Stimulated activated CD4-positive, alpha-beta T cell treated with anti-CD3 and anti-CD28 coated beads, Interleukin-15, amount 100 ng/mL, for 1 hour (primary cell): Measurements from ENCODE around the gene MOV10L1.
A peak's percentile ranks its signal among the peaks of the same experiment; 100 is the strongest.

Experiments
- DNase-seq, 2 donors: peaks; one replicate each; pipeline ENCODE4 v3.0.0-alpha.2; 2020; ENCODE audit warnings: low read depth in 1 of 2, low spot score in 1 of 2

The MOV10L1 gene

DNA sequence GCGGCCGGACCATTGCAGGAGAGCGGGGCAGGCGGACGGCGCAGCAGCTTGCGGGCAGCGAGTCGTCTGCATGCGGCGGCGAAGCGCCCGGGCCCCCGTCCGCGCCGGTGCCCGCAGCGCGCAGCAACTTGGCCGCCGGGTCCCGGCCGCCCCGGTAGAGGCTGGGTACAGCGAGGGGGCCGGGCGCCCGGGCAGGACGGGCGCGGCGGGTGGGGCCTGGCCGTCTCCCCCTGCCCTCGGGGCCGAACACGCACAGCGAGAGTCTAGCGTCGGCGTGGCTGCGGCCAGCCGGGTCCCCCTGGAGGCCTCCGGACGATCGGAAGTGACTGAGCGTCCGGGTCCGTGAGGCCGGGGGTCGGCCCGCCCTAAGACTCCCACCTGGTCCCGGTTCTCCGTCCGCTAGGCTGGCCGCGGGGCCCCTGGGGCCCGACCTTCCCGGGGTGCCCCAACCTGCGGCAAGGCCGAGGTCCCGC lies 95.1 kb downstream of the MOV10L1 start:
- DNase-seq, result no peak

DNA sequence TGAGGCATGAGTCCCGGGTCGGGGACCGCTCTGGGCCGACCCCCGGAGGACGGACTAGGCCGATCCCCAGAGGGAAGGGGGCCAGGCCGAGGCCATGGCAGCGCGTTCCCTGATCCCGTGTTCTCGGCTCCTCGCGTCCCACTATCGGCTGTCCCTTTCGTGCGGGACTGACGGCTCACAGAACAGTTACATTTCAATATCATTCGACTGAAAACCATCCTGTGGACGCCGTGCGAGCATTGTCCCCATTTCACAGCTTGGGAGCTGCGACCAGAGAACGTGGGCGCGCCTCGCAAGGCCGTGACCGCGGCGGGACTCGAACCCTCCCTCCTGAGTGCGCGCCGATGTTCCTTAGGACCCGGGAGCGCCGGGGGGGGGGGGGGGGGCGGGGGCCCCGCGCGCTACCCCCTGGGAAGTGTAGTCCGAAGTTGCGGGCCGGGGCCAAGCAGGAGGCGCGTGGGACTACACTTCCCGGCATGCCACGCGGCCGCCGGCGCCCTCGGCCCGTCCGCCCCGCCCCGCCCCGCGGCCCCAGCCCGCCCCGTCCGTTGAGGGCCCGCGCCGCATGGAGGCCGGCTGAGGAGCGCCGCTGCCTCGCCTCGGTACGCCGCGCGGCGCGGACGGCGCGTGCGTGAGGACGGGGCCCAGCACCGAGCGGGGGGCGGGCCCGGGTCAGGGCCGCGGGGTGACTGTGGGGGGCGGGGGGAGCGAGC lies 95.7 kb downstream of the MOV10L1 start, which contains the start of gene TRABD:
Gene TRABD (plus strand): TSS at position 539 of the 713 bp plus-strand sequence. CDS start 7,148 bp downstream, outside the sequence.
- DNase-seq, result peak; percentile 81 to 90

DNA sequence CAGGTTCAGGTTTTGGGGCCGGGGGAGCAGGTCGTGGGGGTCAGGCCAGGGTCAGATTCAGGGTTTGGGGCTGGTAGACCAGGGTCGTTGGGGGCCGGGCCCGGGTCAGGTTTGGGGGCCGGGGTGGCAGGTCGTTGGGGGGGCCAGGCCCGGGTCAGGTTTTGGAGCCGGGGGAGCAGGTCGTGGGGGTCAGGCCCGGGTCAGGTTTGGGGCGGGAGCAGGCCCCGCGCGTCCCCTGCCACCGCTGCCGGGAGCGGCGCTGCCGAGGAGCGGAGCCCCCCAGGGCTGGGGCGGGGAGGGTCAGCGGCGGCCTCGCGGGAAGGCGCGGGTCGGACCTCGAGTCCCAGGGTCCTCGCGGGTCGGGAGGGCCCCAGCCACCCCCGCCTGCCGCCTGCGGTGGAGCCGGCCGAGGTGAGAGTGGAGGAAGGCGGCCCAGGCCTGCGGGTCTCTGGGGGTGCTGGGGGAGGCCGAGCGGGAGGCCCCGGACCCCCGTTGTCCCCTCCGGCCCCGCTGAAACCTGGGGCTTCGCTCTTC lies 96.4 kb downstream of the MOV10L1 start:
- no peak for DNase-seq

DNA sequence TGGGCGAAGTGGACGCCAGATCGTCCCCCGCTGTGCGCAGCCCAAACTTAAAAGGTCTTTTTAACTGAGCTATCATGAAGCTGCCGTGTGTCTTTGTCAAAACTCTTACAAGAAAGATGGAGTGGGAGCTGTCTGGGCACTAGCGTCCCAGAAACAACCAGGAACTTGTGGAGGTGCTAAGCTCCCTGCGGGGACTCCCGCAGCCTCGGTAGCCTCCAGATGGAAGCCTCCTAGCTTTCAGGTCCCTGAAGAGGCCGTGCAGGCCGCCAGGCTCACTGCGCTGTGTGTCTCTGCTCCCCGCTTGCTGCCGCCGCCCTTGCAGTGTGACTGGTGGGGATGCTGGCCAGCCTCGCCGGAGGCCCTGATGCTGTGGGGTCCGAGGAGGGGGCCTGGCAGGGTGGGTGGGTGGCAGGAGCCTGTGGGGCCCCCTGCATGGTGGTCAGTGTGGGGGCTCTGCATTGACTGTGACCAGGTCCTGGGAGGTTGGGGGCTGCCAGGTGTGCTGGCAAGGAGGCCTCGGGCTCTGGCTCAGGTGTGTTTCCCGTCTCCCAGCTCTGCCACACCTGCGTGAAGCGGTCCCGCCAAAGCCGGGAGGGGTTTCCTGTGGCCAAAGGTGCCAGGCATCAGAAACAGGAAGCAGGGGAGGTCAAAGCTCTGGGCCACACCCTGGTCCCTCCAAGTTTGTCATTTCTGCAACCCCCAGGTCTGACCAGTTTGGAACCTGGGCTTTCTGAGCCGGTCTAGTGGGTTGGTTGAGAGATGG lies 97.1 kb downstream of the MOV10L1 start:
- DNase-seq, result no peak

DNA sequence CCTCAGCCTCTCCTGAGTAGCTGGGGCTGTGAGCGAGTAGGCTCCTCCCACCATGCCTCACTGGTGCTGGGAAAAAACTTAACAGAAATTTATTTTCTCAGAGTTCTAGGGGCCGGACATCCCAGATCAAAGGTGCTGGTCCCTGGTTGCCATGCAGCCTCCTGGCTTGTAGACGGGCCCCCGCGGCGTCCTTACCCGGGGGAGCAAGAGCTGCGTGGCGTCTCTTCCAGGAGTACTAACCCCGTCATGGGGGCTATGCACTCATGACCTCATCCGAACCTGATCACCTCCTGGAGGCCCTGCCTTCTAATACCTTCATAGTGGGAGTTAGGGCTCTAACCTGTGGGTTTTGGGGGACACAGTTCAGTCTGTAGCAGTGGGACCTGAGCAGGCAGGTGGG lies 98.5 kb downstream of the MOV10L1 start:
- no peak for DNase-seq

DNA sequence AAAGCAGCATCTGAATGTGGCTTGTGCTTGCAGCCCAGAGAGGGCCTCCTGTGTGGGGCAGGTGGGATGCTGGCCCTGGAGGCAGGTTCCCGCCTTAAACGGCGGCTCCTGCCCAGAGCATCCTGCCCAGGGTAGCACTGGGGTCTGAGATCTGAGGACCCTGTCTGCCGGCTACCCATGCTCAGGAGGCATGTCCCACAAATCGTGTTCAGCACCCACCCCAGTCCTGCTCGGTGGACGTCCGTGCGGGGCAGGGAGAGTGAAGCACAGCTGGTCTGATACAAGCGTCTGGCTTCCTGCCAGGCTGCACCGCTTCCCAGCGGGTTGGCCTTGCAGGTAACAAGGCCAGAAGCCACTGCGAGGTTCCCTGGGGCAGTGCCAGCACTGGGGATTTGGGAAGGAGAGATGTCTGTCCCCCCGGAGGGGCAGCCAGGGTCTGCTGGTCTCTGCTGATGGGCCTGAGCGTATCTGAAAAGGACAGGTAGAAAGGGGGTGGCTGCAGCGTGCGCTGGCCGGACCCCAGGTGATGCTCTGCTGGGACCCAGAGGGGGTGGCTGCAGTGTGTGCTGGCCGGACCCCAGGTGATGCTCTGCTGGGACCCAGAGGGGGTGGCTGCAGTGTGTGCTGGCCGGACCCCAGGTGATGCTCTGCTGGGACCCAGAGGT lies 99.5 kb downstream of the MOV10L1 start:
- no peak for DNase-seq

DNA sequence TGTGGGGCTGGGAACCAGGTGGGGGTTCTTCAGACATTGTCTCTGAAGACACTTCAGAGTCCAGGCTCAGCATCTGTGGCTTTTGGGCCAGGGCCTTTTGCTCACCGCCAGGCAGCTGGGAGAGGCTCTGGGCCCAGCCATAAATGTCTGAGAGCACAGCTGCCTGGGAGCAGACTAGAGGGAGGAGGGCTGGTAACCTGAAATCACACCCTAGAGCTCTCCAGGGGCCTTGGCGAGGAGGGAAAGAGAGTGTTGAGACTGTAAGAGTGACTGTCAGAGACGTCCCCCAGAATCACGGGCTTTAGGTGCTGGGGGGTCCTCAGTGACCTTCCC lies 100.0 kb downstream of the MOV10L1 start:
- no peak for DNase-seq

DNA sequence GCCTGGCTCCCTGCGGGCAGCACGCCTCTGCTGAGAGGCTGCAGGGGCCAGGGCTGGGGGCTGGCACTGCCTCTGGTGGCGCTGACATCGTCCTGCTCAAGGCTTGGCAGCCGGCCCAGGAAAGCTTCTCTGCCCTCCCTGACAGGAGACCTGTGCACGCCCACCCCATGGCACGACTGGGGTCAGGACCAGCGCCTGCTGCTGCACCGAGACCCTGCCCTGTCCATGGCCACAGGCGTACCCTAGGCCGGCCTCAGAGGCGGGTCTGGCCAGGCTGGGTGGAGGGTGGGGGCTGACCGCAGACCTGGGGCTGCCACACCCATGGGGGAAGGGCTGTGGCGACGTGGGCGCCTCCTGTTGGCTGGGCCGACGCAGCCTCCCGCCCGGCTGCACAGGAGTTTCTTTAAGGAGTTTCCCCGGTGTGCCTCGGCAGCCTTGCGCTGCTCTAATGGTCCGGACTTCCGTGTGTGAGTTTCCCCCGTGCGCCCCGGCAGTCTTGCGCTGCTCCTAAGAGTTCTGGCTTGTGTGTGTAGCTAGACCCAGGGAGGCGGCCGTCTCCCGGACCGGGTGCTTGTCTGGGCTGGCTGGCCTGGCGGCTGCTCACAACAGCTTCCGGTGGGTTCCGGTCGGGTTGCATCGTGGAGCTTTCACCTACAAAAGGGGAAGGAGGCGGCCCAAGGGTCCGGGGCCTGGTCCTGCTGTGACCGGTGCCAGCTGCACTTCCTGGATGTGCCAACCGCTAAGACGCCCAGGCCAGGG lies 100.6 kb downstream of the MOV10L1 start:
- peak; percentile 59 to 69 for DNase-seq

DNA sequence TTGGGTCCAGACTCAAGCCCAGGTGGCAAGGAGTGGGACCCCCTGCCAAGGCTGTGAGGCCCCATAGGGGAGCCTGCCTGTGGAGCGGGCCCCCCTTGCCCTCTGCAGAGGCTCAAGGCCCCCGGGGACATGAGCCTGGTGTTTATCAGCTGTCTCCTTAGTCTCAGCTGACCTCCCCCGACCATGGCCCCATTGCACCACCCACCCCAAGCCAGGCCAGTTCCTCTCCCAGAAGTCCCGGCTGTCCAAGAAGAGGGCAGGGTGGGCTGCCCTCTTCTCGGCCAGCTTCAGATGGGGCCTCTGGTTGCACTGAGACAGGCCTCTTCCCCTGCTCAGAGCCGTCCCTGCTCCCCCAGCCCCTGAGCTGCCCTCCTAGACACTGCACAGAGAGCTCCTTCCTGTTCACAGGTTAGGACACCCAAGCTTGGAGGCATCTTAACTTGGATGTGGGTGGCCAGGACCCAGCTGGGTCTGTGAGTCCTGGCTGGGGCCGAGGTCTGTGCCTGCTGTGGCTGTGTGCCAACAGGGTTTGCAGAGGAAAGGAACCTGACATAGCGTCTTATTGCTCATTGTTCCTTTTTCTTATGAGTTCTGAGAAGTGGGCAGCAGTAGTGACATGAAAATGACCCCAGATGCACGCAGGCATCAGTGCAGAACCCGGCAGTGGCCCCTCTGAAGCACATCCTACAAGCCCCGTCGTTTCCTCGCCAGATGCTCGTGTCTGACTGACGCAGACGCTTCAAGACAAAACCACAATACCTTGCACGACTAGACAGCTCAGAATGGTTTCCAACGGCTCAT lies 101.3 kb downstream of the MOV10L1 start:
- DNase-seq, result peak; percentile 42 to 67

DNA sequence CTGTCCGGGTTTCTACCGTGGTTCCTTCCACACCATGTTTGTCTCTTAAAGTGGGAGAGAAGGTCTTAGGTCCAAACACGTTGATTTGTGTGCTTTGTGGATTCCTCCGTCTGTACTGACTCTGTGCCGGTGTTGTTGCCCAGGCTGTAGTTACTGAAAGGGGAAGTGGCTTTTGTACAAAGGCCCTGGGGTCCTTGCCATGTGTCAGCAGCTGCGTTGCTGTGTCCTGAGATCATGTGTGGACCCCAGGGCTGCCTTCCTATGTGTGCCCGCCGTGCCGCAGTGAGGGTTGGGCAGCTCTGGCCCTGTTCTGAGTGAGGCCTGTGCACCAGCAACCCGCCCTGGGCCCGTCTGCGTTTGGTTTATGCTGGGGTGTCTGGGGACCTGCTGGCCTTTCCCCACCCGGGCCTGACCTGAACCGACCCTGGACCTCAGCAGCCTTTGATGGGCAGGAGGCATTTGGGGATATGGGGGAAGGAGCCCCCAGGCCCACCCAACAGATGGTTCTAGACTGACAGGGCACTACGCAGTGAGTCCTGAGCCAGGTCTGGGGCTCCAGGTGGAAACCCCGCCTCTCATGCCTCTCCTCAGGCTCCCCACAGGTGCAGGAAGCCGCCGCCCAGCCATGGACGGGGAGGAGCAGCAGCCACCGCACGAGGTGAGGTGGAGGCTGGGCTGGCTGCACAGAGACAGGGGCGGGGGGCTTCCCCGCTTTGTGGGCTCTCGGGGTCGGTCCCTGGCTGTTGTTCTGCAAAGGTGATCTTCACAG lies 102.8 kb downstream of the MOV10L1 start:
- peak in 1 of 2 donors; percentile 30 for DNase-seq

DNA sequence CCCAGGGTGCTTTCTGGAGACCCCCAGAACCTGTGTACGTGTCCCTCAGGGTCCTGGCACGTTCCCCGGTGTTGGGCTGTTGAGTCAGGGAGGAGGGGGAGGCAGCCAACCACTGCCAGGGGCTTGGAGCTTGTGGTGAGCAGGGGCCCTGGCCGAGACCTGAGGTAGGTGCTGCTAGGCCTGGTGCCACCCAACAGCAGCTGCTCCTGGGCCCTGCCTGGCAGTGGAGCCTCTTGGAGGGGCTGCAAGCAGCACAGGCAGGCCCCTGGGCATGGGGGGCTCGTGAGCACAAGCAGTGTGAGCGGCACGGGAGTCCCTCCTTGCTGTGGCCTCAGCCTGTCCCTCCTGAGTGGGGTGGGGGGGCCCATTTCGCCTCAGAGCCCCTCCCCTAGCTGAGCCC lies 103.8 kb downstream of the MOV10L1 start:
- no peak for DNase-seq

DNA sequence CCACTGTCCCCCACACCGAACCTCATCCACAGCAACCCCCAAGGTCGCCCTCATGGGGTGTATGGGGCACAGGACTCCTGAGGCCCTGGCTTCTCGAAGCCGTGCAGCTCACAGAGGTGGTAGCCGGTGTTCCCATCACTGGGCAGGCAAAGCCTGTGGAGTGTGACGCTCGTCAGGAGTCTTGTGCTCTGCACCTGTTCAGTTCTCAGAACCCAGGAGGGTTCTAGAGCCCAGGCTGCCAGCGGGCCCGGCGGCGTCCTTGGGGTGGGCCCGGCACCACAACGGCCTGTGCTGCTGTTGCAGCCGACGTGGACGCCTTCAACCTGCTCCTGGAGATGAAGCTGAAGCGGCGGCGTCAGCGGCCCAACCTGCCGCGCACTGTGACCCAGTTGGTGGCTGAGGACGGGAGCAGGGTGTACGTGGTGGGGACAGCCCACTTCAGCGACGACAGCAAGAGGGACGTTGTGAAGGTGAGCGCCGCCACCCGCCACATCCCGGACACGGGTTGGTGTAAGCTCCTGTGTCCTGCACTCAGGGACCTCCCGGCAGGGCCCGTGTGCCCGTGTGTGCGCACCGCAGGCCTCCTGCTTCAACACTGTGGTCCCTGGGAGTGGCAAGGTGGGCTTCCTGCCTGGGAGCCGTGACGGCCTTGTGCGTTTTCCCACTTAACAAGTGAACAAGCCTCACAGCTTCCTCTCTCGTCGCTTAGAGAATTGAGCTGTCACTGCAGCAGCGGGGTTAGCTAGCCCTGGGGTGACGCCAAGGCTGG lies 104.4 kb downstream of the MOV10L1 start:
- DNase-seq, result no peak

DNA sequence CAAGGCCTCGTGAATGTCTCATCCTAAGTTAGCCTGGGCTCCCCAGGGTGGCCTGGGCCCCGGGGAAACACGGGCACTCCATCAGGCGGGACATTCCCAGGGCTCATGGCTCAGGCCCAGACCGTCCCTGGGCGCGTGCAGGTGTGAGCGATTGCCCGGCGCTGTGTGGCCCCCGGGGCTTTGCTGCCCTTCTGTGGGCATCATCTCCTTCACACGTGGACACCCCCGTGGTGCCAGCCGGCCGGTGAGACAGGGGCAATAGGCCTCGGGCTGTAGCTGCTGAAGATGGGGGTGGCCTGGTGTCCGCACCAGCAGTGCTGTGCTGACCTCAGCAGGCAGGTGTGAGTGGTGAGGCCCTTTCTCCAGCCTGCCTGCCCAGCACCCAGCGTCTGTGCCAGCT lies 106.5 kb downstream of the MOV10L1 start:
- no peak for DNase-seq

DNA sequence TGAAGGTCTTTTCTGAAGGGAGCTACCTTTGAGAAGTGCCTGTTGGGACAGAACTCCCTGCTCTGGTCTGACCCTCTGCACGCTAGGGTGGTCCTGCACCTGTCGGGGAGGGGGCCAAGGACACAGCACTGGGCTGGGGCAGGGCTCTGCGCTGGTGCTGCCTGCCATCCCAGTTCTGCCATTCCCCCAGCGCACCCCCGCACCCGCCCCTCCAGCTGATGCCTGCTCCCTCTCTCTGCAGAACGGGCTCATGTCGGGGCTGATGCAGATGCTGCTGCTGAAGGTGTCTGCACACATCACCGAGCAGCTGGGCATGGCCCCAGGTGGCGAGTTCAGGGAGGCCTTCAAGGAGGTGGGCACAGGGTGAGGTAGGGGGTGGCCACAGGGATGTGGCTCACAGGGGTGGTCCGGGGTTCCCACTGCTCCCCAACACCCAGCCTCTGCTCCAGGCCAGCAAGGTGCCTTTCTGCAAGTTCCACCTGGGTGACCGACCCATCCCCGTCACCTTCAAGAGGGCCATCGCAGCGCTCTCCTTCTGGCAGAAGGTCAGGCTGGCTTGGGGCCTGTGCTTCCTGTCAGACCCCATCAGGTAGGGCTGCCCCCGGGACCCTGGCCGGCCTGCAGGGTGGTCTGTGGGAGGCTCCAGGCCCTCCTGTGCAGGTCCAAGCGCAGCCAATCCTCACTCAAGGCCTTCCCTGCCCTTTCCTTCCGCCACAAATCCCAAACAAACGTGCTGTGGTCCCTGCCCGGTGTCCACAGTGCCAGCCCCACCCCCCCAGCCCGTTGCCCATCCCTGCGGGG lies 107.4 kb downstream of the MOV10L1 start:
- DNase-seq, result no peak

DNA sequence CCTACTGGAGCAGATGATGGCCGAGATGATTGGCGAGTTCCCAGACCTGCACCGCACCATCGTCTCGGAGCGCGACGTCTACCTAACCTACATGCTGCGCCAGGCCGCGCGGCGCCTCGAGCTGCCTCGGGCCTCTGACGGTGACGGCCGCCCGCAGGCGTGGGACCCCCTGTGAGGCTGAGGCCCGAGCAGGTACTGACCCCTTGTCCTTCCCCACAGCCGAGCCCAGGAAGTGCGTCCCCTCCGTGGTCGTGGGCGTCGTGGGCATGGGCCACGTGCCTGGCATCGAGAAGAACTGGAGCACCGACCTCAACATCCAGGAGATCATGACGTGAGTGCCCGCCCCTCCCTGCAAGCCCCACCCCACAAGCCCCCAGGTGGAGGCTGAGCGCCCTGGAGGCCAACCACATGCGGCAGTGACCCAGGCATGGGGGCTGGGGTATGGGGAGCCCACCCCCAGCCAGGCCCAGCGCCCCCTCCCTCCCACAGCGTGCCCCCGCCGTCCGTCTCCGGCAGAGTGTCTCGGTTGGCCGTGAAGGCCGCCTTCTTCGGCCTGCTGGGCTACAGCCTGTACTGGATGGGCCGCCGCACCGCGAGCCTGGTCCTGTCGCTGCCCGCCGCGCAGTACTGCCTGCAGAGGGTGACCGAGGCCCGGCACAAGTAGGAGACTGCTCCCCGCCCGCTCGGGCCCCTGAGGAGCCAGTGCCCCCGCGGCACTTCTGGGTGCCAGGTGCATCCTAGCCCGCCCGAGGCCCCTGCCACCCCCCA lies 108.2 kb downstream of the MOV10L1 start:
- no peak for DNase-seq

DNA sequence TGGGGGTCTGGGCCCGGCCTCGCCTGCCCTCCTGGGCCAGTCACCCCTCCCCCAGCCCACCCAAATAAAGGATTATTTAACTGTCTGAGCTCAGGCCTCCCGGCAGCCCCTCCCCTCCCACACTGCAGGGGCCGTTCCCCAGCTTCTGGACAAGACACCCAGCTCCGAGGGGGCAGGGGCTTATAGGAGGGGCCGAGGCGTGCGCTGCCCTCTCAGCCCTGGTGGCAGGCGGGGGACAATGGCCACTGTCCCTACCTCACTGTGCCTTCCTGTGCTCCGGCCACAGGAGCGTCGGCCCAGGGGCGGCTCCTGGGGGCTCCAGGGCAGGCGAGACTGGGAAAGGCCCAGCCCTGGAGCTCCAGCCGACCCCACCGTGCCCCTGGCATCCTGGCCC lies 108.8 kb downstream of the MOV10L1 start:
- no peak for DNase-seq

DNA sequence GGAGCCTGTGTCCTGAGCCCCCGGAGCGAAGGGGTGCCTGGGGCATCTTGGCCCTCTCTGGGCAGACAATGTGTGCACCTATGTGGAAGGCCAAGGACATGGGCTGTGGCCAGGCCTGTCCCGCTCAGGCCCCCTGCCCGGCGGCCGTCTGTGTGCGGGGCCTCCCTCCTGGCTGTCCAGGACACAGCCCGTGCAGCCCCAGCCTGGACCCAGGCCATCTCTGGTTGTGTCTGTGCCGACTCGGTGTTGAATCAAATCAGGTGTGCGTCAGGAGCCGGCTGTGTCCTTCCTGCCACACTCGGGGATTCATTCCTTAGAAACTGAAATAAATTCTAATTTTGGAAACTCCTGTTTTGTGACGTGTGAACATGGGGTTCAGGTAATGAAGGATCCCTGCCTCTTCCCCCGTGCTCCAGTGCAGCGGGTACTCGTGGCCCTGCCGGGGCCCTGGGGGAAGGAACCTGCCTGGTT lies 109.5 kb downstream of the MOV10L1 start:
- no peak for DNase-seq
